Activated T-cell treated with anti-CD3 and anti-CD28 coated beads for 48 hours (primary cell): ENCODE results near the gene OR2T3.
"Not testable (repeated sequence)": the region's sequence is repeated elsewhere in the genome, so short reads cannot be mapped to it uniquely, and the experiment has no call there.

Experiments used
- DNase-seq: peaks from one replicate; pipeline ENCODE4 v3.0.0-alpha.2; 2020; ENCODE audit warnings: low read depth

Gene OR2T3, protein sequence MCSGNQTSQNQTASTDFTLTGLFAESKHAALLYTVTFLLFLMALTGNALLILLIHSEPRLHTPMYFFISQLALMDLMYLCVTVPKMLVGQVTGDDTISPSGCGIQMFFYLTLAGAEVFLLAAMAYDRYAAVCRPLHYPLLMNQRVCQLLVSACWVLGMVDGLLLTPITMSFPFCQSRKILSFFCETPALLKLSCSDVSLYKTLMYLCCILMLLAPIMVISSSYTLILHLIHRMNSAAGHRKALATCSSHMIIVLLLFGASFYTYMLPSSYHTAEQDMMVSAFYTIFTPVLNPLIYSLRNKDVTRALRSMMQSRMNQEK

DNA sequence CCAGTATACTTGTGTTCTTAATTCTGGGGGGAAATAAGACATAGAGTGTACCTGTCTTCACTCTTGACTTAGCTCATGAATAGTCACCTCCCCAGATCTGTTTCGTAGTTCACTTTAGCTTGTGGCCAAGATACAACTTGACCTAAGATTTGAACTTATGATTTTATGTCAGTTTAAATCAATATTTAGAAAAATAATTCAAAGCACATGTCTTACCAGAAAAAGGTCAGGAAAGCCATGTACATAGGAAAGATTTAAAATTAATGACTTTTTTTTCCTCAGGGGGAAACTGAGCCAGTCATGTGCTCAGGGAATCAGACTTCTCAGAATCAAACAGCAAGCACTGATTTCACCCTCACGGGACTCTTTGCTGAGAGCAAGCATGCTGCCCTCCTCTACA is at the start of gene OR2T3:
Gene OR2T3, plus strand, starts transcription at position 301 of the 400 bp plus-strand sequence. Its CDS starts 0 bp downstream, at position 301.
- not testable (repeated sequence) for DNase-seq

DNA sequence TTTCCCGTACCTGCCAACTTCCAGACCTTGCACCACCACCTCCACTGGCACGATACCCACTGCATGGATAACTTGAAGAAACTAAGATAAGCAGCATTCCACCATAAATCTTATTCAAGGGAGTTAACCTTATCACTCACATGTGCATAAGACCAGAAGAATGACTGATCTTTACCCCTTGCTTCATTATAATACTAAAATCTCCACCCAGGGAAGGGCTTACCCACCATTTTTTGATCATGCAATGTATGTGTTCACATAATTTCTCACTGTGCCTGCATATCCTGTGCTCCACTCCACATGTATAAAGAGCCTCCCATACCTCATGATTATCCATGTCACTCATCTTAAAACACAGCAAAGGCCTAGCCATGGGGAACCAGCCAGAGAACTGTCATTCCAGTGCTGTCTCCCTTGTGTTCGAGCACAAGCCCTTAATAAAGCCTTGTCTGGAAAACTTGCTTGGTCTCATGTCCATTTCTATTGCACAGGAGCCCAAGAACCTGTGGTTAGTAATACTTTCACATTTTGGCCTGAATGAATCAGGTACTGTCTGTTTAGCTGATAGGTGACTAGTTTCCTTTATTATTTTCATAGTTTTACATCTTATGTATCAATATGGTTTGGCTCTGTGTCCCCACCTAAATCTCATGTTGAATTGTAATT is 45.5 kb upstream of the OR2T3 start:
- DNase-seq = not testable (repeated sequence)

DNA sequence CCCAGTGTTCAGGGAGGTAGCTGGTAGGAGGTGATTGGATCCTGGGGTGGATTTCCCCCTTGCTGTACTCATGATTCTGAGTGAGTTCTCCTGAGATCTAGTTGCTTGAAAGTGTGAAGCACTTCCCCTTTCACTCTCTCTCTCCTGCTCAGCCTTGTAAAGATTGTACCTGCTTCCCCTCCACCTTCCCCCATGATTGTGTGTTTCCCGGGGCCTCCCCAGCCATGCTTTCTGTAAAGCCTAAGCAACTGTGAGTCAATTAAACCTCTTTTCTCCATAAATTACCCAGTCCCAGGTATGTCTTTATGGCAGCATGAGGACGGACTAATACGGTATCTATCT is 45.0 kb upstream of the OR2T3 start:
- DNase-seq = not testable (repeated sequence)

DNA sequence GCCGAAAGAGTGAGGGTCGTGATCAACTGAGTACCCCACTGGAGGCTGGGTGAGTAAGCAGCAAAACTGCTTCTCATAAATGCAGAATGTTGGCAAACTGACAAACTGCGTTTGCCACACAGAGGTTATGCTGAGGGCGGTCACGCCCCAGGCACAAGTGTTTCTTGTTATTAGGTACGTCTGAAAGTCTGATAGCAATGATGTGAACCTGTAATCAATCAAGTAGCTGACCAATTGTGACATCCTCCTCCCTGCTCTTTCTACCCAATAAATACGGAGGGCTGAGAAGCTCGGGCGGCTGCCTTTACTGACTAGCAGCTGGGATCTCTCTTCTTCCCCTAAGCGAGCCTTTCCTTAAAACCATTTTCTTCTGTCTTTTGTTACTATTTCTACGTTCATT is 41.5 kb upstream of the OR2T3 start:
- DNase-seq = not testable (repeated sequence)

DNA sequence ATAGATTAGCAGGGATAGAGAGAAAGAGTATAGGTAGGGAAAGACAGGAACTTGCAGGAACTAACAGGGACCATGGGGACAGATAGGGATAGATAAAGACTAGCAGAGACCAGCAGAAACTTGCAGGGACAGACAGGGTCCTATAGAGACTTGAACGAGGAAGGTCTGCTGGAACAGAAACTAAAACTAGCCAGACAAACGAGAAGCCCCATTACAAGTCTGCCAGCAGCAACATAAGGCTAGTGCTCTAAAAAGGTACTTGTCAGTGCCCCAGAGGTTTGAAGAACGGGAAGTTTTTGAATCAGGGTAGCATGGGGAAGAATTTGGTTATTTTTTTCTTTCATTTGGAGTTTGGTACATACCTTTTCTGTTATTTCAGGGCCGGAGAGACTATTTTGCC is 41.0 kb upstream of the OR2T3 start:
- DNase-seq = not testable (repeated sequence)

DNA sequence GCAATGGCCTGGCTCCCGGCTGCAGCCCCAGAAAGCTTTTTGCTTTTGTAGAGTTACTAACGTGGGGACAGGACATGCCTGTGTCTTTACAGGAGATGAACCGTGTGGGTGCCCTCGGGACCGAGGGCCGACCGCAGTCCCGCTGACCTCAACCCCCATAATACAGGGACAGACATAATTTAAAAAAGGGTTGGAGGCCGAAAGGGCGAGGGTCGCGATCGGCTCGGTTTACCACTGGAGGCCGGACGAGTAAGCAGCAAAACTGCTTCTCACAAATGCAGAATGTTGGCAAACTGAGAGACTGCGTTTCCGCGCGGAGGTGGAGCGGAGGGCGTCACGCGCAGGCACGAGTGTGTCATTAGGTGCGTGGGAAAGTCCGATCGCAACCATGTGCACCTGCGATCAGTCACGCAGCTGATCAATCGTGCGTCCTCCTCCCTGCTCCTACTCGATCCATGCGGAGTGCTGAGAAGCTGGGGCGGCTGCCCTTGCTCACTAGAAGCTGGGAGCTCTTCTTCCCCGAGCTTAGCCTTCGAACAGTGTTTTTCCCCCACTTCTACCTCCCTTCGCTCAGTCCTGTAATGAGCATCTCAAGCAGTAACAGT is 39.2 kb upstream of the OR2T3 start:
- DNase-seq = not testable (repeated sequence)

DNA sequence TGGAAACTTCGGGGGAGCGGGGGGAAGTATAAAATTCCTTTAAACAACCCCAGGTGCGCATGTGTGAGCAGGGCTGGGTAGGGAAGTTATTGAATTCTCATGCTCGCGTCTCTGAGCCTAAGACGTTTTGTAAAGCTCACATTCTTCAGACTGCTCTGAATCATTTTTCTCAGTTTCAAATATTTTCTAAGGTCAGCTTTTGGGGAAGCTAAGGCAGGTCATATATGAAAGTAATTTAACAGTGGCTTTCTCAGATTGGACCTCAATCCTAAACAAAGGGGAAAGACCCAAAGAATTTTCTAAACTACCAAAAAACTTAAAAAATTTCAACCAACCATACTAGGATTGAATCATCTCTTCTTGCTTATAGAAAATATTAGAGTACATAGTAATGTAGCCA is 38.2 kb upstream of the OR2T3 start:
- DNase-seq = not testable (repeated sequence)

DNA sequence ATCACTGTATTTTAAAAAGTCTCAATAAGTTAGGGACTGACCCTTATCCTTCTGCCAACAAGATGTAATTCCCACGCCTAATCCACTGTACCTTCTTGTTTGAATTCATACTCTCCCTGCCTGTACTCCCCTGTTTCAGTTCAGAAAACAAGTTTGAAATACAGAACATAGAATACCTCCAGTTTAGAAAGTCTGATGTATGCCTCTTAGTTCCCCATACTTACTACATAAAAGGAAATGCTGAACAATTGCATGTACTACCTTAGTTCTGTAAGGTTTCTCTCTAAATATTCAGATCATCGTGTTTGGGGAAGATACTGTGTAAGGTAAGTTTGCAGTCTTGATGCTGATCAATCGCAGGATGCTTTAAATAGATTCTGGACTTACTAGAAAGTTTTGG is 36.8 kb upstream of the OR2T3 start:
- not testable (repeated sequence) for DNase-seq

DNA sequence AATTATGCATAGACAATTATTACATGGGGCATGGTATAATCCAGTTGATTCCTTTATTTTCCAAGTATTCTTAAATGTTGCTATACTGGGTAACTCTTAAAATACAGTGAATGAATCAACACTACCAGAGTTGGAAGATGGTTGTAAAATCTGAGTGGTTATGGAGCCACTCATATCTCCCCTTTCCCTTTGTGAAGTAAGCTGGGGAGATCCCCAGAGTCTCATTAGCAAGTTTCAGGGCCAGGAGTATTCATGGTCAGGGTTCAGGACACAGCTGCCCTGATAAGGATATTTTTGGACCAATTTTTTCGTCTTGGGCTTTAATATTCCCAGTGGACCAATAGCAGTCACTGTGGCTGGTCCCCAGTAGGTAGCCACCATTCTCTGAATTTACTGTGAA is 34.5 kb upstream of the OR2T3 start:
- not testable (repeated sequence) for DNase-seq

DNA sequence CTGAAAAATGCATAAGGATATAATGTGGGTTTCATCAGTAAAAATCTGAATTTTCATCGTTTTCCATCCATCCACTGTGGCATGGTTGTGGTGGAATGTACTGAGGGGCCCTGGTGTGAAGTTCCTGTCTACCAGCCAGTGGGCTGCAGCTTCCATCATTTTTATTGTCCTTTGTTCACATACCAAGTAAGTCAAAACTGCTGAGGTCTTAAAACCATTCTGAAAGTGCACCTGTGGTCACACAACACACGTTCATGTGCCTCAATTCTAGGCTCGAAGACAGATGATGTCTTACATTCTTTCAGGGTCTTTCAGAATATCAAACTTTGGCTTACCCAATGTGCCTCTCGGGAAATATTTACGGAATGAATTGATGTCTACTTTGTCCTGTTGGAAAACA is 33.9 kb upstream of the OR2T3 start:
- DNase-seq = not testable (repeated sequence)

DNA sequence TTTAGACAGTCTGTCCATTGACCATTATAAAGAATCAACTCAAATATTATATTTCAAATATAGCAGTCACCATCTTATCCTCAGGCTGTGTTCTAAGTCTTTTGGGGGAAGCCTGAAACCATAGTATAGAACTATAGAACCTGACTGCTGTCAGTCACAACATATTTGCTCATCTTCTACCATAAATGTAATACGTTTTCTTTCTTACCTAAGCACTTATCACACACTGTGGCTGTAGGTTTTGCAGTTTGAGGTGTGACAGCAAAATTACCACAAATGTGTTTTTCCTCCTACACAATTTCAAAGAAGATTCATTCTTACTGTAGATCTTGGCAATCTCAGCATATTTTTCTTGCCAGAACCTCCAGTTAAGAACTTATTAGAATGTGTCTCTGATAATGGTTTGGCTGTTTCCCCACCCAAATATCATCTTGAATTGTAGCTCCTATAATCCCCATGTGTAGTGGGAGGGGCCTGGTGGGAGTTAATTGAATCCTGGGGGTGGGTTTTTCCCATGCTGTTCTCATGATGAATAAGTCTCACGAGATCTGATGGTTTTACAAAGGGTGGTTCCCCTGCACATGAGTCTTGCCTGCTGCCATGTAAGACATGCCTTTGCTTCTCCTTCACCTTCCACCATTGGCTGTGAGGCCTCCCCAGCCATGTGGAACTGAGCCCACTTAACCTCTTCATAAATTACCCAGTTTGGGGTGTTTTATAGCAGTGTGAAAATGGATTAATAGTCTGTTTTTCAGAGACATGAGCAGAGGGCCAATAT is 30.5 kb upstream of the OR2T3 start:
- DNase-seq = not testable (repeated sequence)

DNA sequence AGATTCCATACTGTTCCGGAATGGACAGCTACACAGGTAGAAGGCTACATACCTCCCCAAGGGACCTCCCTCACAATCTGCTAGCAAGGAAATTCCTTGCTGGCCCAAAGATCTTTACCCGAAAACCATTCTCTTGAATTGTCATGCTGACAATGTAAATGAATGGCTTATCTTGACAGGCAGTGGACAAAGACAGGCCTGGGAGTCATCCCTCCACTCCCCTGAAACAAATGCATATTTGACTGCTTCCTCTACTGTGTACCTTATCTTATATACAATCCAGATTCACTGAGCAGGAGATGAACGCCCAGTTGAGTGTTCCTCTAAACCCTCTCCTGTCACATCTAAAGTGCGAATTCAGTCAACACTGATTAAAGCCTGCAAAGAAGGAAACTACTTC is 28.5 kb upstream of the OR2T3 start:
- not testable (repeated sequence) for DNase-seq

DNA sequence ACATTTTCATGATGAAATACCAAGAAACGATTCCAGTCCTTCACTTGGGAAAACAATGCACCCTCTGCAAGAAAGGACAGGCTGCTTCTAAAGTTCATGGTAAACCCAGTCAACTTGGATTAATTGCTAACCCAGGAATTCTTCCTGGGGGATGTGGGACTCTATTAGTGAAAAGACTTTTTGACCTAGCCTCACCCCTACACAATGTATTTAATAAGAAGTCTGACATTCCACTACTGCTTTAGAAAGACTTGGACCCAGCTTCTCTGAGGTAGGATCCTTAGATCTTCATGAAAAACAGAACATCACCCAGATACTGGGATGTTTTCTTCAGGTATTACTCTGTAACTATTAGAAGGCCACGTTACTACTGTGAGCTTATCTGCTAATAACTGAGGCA is 27.8 kb upstream of the OR2T3 start, which contains the start of gene OR2T2:
Gene OR2T2, plus strand, starts transcription at position 239 of the 400 bp plus-strand sequence. CDS start 7,161 bp downstream, outside the sequence.
- not testable (repeated sequence) for DNase-seq

DNA sequence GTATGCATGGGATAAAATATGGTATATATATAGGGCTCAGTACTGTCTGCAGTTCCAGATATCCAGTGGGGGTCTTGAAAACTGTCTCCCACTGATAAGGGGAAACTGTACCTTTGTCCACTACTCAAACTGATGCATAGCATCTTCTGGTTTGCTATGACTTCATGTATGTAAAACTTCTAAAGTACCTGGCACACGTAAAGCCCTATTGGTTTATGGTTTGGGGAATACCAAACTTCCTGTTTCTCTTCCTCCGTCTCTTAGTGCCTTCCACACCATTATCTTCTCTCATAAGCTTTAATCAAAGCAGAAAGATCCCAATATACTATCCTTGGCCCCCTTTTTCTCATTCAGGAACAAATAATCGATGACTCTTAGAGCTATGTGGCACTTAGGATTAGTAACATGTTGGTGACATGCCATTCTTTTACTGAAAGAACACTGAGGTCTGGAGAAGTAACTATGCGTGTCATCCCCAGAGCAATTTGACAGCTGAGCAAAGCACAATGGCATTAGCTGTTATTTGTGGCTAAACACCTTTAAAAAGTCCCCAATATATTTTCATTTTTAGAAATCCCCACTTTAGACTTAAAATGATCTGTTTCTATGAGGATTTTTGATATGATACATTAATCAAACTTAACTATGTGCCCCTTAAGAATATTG is 24.6 kb upstream of the OR2T3 start:
- DNase-seq = not testable (repeated sequence)

DNA sequence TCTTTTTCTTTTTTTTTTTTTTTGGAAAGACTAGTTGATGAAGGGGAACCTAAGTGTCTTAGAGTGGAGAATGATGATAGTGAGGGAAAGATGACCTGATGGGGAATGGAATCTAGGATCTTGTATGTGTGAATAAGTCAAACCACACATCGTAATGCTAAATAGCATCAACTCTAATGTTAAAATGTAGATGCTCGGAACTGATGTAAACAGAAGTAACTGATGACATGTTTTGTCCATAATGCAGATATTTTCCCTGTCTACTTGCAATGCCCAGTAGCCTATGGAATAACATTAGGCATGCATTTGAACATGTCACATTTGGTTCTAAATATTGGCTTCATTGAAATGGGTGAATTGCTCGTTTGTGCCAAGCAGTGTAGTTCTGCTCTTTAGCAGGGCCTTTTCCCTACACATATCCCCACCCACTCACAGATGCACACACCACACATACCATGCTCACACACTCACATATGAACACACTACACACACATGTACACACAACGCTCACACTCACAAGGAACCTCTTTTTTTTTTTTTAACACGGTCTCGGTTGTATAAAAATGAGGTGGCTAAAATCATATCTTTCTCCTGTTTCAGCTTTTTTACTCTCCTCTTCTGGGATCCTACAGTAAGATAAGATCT is 23.2 kb upstream of the OR2T3 start:
- not testable (repeated sequence) for DNase-seq

DNA sequence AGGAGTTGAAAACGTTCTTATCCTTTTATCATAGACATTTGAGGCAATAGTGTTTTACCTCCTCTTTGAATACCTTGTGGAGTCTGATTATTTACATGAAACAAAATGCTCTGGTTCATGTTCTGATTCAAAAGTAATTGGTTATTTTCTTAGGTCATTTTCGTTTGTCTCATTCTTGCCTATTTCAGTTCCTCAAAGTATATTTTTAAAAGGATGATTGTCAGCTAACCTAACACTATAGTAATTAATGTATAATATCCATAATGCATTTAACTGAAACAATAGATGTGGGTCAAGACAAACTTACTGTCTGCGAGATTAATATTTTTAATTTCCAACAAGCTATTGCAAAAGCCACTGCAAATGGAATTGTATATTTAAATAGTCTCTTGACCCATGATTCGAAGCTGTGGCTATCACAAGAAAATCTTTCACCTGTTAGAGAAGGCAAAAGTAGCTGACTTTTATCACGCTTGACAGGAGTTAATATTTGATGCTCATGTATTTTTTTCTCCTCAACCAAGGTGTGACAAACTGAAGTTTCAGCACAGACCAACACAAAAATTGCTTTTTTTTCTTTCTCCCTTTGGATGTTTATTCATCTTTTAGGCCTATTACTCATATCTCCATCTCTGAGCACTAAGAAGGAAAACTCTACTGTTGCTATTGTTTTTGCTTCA is 22.5 kb upstream of the OR2T3 start:
- DNase-seq = not testable (repeated sequence)

DNA sequence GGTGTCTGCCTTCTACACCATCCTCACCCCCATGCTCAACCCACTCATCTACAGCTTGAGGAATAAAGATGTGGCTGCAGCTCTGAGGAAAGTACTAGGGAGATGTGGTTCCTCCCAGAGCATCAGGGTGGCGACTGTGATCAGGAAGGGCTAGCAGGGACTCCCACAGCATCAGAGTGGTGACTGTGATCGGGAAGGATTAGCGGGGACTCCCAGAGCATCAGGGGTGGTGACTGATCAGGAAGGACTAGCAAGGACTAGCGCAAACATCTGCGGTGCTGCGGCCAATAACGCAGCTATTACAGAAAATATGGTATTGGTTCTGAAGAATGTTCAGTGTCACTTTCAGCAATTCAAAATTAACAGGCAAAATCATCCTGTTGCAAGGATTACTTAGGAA is 19.5 kb upstream of the OR2T3 start:
- not testable (repeated sequence) for DNase-seq

DNA sequence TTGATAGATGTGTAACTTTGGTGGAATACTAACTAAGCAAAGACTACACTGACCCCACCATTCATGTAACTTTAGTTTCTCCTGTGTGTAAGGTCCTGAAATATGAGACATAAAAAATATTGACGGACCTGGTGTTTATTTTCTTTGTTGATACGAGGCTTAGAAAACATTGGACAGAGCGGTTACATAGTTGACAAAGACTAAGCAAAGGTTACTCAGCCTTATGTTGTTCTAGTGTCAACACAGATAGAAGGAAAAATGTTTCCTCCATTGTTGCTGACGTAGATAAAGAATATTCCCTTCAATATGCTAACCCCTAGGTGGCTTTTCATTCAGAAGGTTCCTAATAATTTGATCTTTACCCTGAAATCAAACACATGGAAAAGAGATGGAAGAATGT is 18.1 kb upstream of the OR2T3 start:
- DNase-seq = not testable (repeated sequence)

DNA sequence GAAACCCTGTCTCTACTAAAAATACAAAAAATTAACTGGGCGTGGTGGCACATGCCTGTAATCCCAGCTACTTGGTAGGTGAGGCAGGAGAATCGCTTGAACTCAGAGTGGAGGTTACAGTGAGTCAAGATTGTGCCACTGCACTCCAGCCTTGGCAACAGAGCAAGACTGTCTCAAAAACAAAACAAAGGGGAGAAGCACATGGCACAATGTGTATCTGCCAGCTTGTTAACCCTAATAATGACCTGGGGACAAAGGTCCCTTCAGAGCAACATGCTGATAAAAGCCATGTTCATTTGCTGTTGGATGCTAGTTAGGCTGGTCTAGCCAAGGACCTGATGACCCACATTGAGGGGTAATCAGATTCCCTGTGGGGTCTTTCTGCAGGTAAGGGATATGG is 16.5 kb upstream of the OR2T3 start:
- not testable (repeated sequence) for DNase-seq

DNA sequence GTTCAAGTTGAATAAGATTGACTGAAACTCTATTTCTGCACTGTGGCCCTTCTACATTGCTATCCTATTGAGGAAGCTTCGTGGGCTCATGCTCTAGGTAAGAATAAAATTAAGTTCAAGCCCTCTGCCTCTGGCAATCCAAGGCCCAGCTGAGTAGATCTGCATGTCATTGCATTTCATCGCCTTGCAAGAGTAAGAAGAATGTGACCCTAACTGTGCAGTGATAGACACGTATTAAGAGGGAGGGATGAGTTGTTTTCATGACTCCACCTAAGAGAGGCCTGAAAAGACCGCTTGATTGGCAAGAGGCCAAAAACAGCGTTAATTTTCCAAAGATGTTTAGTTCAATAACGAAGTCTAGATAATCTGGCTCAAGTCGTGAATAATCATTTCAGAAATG is 14.0 kb upstream of the OR2T3 start:
- not testable (repeated sequence) for DNase-seq

DNA sequence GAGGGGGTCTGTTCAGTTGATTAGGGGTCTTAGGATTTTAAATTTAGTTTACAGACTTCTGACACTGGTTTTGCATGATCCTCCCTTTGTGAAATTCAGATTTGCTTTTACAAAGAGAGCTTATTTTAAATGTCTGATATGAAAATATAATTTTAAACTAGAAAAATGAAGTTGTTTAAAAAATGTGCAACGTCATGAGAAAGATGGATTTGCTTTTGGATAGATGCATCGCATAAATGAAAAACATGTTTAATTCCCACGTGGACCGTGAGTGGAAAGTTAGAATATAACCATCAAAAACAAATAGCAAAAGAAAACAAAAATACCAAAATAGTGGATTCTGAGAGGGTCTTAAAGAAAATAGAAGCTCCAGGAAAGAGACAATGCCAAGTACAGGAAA is 2.0 kb upstream of the OR2T3 start:
- no peak for DNase-seq
